ENCODE measurements around the gene STARD3. TPM values are rescaled to one million over a fixed set of nuclear protein-coding genes. Genes with fewer than 3 reads are reported as not detected.

The STARD3 gene
- total and polyA plus RNA-seq, 2 of the 13 experiments (the other 11 are each of a cell fraction or from before 2014, with no cell fraction given) = 34.6 to 100 TPM

GRCh38 chr17:39675390-39676082 lies 38.6 kb downstream of the STARD3 start (continued):
- TF ChIP-seq RBFOX2 (IDR thresholded peaks at IDR 0.05; ENCODE audit: low read depth, low read length) = no peak
- no peak for TF ChIP-seq CSRNP1 (CRISPR knock-in tag; IDR thresholded peaks at IDR 0.05)
- no peak for TF ChIP-seq ZNF160 (CRISPR knock-in tag; IDR thresholded peaks at IDR 0.05)
- no peak for TF ChIP-seq ZNF615 (CRISPR knock-in tag; IDR thresholded peaks at IDR 0.05; ENCODE audit: borderline replicate concordance)
- TF ChIP-seq HOXA5 (CRISPR knock-in tag; IDR thresholded peaks at IDR 0.05) = no peak
- TF ChIP-seq PAF1 (CRISPR knock-in tag; IDR thresholded peaks at IDR 0.05) = no peak
- TF ChIP-seq CSRNP2 (CRISPR knock-in tag; conservative IDR thresholded peaks at IDR 0.05; ENCODE audit: low read depth) = no peak
- no peak for TF ChIP-seq TFDP2 (CRISPR knock-in tag; IDR thresholded peaks at IDR 0.05)
- no peak for TF ChIP-seq SOX6 (IDR thresholded peaks at IDR 0.05)
- TF ChIP-seq SOX6 (CRISPR knock-in tag; IDR thresholded peaks at IDR 0.05) = no peak
- TF ChIP-seq ZNF446 (CRISPR knock-in tag; IDR thresholded peaks at IDR 0.05) = no peak
- TF ChIP-seq KAT7 (CRISPR knock-in tag; IDR thresholded peaks at IDR 0.05; ENCODE audit: borderline replicate concordance) = 0 out of 2 replicates have a peak, but pooled peaks have one; percentile 32
- TF ChIP-seq TBP (CRISPR knock-in tag; IDR thresholded peaks at IDR 0.05) = no peak
- TF ChIP-seq ZNF260 (CRISPR knock-in tag; IDR thresholded peaks at IDR 0.05; ENCODE audit: borderline replicate concordance, low read depth) = no peak
- TF ChIP-seq ATF2 (CRISPR knock-in tag; IDR thresholded peaks at IDR 0.05) = no peak
- no peak for TF ChIP-seq ZNF674 (CRISPR knock-in tag; IDR thresholded peaks at IDR 0.05; ENCODE audit: low read depth)
- 0 out of 2 replicates have a peak, but pooled peaks have one; percentile 43 for TF ChIP-seq ZBTB20 (CRISPR knock-in tag; IDR thresholded peaks at IDR 0.05; ENCODE audit: borderline replicate concordance, low read depth)
- no peak for TF ChIP-seq TSC22D2 (CRISPR knock-in tag; IDR thresholded peaks at IDR 0.05; ENCODE audit: borderline replicate concordance)
- TF ChIP-seq ZSCAN20 (CRISPR knock-in tag; IDR thresholded peaks at IDR 0.05; ENCODE audit: borderline replicate concordance) = no peak
- TF ChIP-seq CAMTA2 (CRISPR knock-in tag; IDR thresholded peaks at IDR 0.05; ENCODE audit: borderline replicate concordance) = peak; percentile 14; the same call in 1 of the 2 replicates
- 0 out of 2 replicates have a peak, but pooled peaks have one; percentile 2 for TF ChIP-seq TFDP1 (CRISPR knock-in tag; IDR thresholded peaks at IDR 0.05; ENCODE audit: borderline replicate concordance)
- TF ChIP-seq ZNF616 (CRISPR knock-in tag; IDR thresholded peaks at IDR 0.05; ENCODE audit: low read depth) = no peak
- TF ChIP-seq KLF6 (CRISPR knock-in tag; IDR thresholded peaks at IDR 0.05) = no peak
- no peak for TF ChIP-seq BRCA1 (CRISPR knock-in tag; IDR thresholded peaks at IDR 0.05)

Measured in HepG2 (cell line).